Type B pancreatic cell (in vitro differentiated cells): ENCODE measurements around the gene VTN. TPM values are rescaled to one million over a fixed set of nuclear protein-coding genes. Genes with fewer than 3 reads are reported as not detected.
A peak's percentile ranks its signal among the peaks of the same experiment; 100 is the strongest.
"Not testable (repeated sequence)": the region's sequence is repeated elsewhere in the genome, so short reads cannot be mapped to it uniquely, and the experiment has no call there.

Experiments
- DNase-seq: peaks from one replicate; pipeline ENCODE4 v3.0.0; 2021; ENCODE audit warnings: mixed read lengths; ENCODE audit not compliant: unreplicated experiment; ENCODE audit errors: extremely low spot score
- H3K27ac Mint-ChIP-seq: 2 replicates; pipeline ENCODE4 v1.8.0; 2021; ENCODE audit warnings: mild to moderate bottlenecking, mixed read lengths
- H3K27me3 Mint-ChIP-seq: 2 replicates; pipeline ENCODE4 v1.8.0; 2021; ENCODE audit warnings: mixed read lengths
- H3K36me3 Mint-ChIP-seq: 2 replicates; pipeline ENCODE4 v1.8.0; 2021; ENCODE audit warnings: mixed read lengths
- H3K4me1 Mint-ChIP-seq: one replicate; pipeline ENCODE4 v1.8.0; 2021; ENCODE audit warnings: mixed read lengths; ENCODE audit not compliant: unreplicated experiment
- H3K4me3 Mint-ChIP-seq: 2 replicates; pipeline ENCODE4 v1.8.0; 2021; ENCODE audit warnings: mild to moderate bottlenecking, mixed read lengths
- H3K9me3 Mint-ChIP-seq: 2 replicates; pipeline ENCODE4 v1.8.0; 2021; ENCODE audit warnings: mixed read lengths
- CTCF ChIP-seq: fragments of 200-600 bp; sonication (generic); conservative IDR thresholded peaks from 2 replicates; pipeline ENCODE4 v1.5.0; 2021; ENCODE audit warnings: antibody characterized with exemption, mild to moderate bottlenecking
- total RNA-seq: library from RNA; stranded (reverse); gene quantifications from 2 replicates; pipeline ENCODE4 v1.2.1, GENCODE V29; 2021; ENCODE audit warnings: low replicate concordance

Gene VTN
- total RNA-seq, 1 donor from 2014 or later: 20.3 TPM

- Mint-ChIP-seq H3K9me3 (no peaks in the 10 kb centered on the region), H3K27ac (no peak overlapping the region), H3K4me1 (peaks cover 13% of the 10 kb centered on the region), H3K4me3 (no peak overlapping the region), H3K36me3 (no peaks in the 10 kb centered on the region), H3K27me3 (no peaks in the 10 kb centered on the region)
- no peak for TF ChIP-seq CTCF
- DNase-seq: no peak
Observed at GRCh38 chr17:28339431-28339830, 30.7 kb downstream of the VTN start.

- Mint-ChIP-seq H3K27ac (peak overlapping the region; percentile 25), H3K4me1 (peaks cover 19% of the 10 kb centered on the region), H3K4me3 (peak overlapping the region; percentile 28)
- DNase-seq, H3K36me3 Mint-ChIP-seq, H3K9me3 Mint-ChIP-seq, H3K27me3 Mint-ChIP-seq: not testable (repeated sequence)
Observed at GRCh38 chr17:28338769-28339212, 31.3 kb downstream of the VTN start.

GRCh38 chr17:28338056-28338768, 31.9 kb downstream of the VTN start:
- peak overlapping the region; percentile 25 for H3K27ac Mint-ChIP-seq
- peaks cover 20% of the 10 kb centered on the region for H3K4me1 Mint-ChIP-seq
- H3K27me3 Mint-ChIP-seq: no peaks in the 10 kb centered on the region
- no peak for DNase-seq
- H3K4me3 Mint-ChIP-seq: peak overlapping the region; percentile 28
- H3K36me3 Mint-ChIP-seq: no peaks in the 10 kb centered on the region
- TF ChIP-seq CTCF: no peak
- H3K9me3 Mint-ChIP-seq: no peaks in the 10 kb centered on the region

- H3K4me3 Mint-ChIP-seq: peak overlapping the region; percentile 97
Observed at GRCh38 chr17:28335959-28336871, 33.9 kb downstream of the VTN start.

GRCh38 chr17:28335201-28335958, 34.7 kb downstream of the VTN start, which contains the start of the genes IFT20 and TNFAIP1:
Gene IFT20, minus strand, starts transcription at chr17:28335472. Its CDS starts 3,487 bp downstream, at chr17:28331985.
Gene TNFAIP1, plus strand, starts transcription at chr17:28335761. Its CDS starts 3,761 bp downstream, at chr17:28339522.
- Mint-ChIP-seq H3K27ac (peak within 1 kb of the TSS; percentile 97), H3K4me3 (peak within 1 kb of the TSS; percentile 97), H3K4me1 (peaks cover 20% of the 10 kb centered on the region), H3K36me3 (no peaks in the 10 kb centered on the region), H3K9me3 (no peaks in the 10 kb centered on the region), H3K27me3 (no peaks in the 10 kb centered on the region)
- peak; percentile 99 for DNase-seq
- no peak for TF ChIP-seq CTCF

More at GRCh38 chr17:28335959-28336871, 33.9 kb downstream of the VTN start:
- Mint-ChIP-seq H3K27ac (peak overlapping the region; percentile 97), H3K36me3 (no peaks in the 10 kb centered on the region), H3K4me1 (peaks cover 20% of the 10 kb centered on the region), H3K9me3 (no peaks in the 10 kb centered on the region), H3K27me3 (no peaks in the 10 kb centered on the region)
- DNase-seq: no peak
- no peak for TF ChIP-seq CTCF
